NT2/D1 (cell line): Measurements from ENCODE around the gene YOD1.

Experiments
- DNase-seq: peaks from one replicate; pipeline ENCODE4 v3.0.0-alpha.2; 2011; ENCODE audit warnings: low read depth, low spot score
- H3K27me3 ChIP-seq: 2 replicates; pipeline ENCODE4 v1.6.0; 2011; ENCODE audit warnings: mild to moderate bottlenecking; ENCODE audit not compliant: insufficient read length, insufficient read depth
- H3K36me3 ChIP-seq: 2 replicates; pipeline ENCODE4 v1.6.1; 2011; ENCODE audit warnings: mild to moderate bottlenecking, low read length, mixed read lengths; ENCODE audit not compliant: insufficient read depth, insufficient read length
- H3K4me1 ChIP-seq: 2 replicates; pipeline ENCODE4 v1.5.1; 2011; ENCODE audit not compliant: insufficient read depth, insufficient read length
- H3K4me3 ChIP-seq: 2 replicates; pipeline ENCODE4 v1.5.1; 2011; ENCODE audit warnings: low read depth; ENCODE audit not compliant: insufficient read length
- H3K9ac ChIP-seq: 2 replicates; pipeline ENCODE4 v1.6.0; 2011; ENCODE audit warnings: low read depth; ENCODE audit not compliant: insufficient read length
- H3K9me3 ChIP-seq: 2 replicates; pipeline ENCODE4 v1.5.1; 2011; ENCODE audit warnings: mild to moderate bottlenecking, low read length; ENCODE audit not compliant: insufficient read depth
- SUZ12 ChIP-seq: IDR thresholded peaks from 2 replicates; pipeline ENCODE4 v1.6.1; 2011; ENCODE audit not compliant: insufficient read length, insufficient read depth; ENCODE audit errors: extremely low read depth
- YY1 ChIP-seq: IDR thresholded peaks from 2 replicates; pipeline ENCODE4 v1.6.1; 2011; ENCODE audit not compliant: insufficient read length, insufficient read depth
- ZNF274 ChIP-seq: IDR thresholded peaks from 2 replicates; pipeline ENCODE4 v1.6.1; 2011; ENCODE audit warnings: mild to moderate bottlenecking, low read depth, low read length

Gene YOD1

DNA sequence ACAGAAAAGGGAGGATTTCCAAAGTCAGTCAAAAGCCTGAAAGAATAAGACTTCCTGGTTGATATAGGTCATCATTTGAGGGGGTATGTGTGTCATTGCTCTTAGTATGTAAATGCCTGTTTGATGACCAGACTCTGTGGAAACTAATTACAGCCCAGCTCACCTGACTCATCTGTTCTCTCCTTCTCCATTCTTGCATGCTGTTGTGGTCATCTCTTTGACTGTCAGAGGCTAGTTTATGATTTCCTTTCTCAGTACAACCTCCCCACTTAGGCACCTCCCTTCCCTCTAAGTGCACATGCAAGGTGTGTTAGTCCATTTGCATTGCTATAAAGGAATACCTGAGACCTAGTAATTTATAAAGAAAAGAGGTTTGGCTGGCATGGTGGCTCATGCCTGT lies 16.0 kb downstream of the YOD1 start:
- DNase-seq, result no peak
- H3K4me3 ChIP-seq, result no peak overlapping the region
- H3K4me1 ChIP-seq, result no peaks in the 10 kb centered on the region
- no peak overlapping the region for H3K9ac ChIP-seq
- TF ChIP-seq ZNF274 (no peak), SUZ12 (no peak), YY1 (no peak)
- H3K9me3 ChIP-seq, result no peaks in the 10 kb centered on the region
- H3K27me3 ChIP-seq, result no peaks in the 10 kb centered on the region
- H3K36me3 ChIP-seq, result no peaks in the 10 kb centered on the region

DNA sequence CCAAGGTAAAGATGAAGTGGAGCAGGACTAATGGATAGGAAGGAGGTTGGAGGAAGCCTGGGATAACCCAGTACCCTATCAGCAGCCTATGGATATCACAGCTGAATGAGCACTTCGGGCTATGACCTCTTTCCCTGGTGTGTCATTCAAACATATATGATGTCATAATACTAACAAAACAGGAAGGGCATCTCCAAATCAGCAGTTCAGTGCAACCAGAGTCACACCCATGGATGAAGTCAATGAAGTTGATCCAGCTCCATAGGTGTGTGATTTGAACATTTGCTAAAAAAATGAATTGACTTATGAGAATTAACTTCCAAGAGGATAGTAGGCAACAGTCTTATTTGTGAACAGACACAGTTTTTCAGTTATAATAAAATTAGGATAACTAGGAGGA lies 16.8 kb downstream of the YOD1 start:
- H3K9ac ChIP-seq, result no peak overlapping the region
- no peaks in the 10 kb centered on the region for H3K4me1 ChIP-seq
- H3K36me3 ChIP-seq, result no peaks in the 10 kb centered on the region
- no peak overlapping the region for H3K4me3 ChIP-seq
- no peak for DNase-seq
- H3K27me3 ChIP-seq, result no peaks in the 10 kb centered on the region
- H3K9me3 ChIP-seq, result no peaks in the 10 kb centered on the region
- TF ChIP-seq ZNF274 (no peak), YY1 (no peak), SUZ12 (no peak)

DNA sequence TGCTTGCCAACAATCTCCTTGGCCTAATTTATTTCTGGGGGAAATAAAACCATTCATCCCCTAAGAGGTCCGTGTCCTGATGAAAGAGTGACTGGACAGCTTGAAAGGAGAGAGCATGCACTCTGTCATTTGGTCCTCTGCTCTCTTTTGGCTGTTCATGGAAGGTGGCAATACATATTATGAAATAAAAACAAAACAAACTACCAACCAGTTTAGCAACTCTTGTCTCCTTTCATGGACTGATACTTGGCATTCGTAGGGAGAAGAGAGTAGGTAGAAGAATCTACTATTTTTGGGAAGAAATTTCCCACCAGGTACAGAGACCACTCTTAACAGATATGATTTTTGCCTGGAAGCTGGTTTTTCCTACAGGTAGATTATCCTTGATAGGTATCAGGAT lies 17.7 kb downstream of the YOD1 start:
- Histone ChIP-seq H3K4me1 (no peaks in the 10 kb centered on the region), H3K9ac (no peak overlapping the region), H3K4me3 (no peak overlapping the region)

DNA sequence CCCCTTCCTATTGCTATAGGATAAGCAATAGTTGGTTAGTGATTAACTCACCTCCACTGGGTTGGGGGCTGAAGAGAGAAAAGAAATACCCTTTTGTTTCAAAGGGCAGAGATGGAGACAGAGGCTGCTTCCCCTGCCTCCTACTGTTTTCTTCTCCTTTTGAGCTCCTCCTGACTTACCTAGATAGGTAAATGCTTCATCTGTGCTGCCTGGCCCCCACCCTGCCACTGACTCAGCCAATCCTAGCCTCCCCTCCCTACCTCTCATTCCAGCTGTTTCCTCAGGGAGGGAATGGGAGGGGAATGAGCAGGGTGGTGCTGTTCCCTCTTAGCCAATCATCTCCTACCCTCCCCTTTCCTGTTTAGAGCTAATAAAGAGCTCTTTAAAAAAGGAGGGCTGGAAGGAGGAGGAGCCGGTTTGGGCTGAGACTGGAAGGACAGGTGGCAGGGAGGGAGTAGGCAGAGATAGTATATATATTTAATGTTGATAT lies 18.4 kb downstream of the YOD1 start, which contains the start of gene C1orf116:
C1orf116 (minus strand) TSS at position 229 of the 490 bp plus-strand sequence. CDS start 5,158 bp downstream, outside the sequence.
- H3K4me3 ChIP-seq, result no peak within 1 kb of the TSS
- H3K4me1 ChIP-seq, result no peaks in the 10 kb centered on the region
- H3K36me3 ChIP-seq, result no peaks in the 10 kb centered on the region
- H3K9me3 ChIP-seq, result no peaks in the 10 kb centered on the region
- peak; percentile 47 for DNase-seq
- no peaks in the 10 kb centered on the region for H3K27me3 ChIP-seq
- TF ChIP-seq SUZ12 (no peak), ZNF274 (no peak), YY1 (no peak)
- H3K9ac ChIP-seq, result no peak within 1 kb of the TSS

More for the DNA sequence above, 17.7 kb downstream of the YOD1 start:
- Histone ChIP-seq H3K9me3 (no peaks in the 10 kb centered on the region), H3K27me3 (no peaks in the 10 kb centered on the region), H3K36me3 (no peaks in the 10 kb centered on the region)
- no peak for DNase-seq
- TF ChIP-seq YY1 (no peak), ZNF274 (no peak), SUZ12 (no peak)

DNA sequence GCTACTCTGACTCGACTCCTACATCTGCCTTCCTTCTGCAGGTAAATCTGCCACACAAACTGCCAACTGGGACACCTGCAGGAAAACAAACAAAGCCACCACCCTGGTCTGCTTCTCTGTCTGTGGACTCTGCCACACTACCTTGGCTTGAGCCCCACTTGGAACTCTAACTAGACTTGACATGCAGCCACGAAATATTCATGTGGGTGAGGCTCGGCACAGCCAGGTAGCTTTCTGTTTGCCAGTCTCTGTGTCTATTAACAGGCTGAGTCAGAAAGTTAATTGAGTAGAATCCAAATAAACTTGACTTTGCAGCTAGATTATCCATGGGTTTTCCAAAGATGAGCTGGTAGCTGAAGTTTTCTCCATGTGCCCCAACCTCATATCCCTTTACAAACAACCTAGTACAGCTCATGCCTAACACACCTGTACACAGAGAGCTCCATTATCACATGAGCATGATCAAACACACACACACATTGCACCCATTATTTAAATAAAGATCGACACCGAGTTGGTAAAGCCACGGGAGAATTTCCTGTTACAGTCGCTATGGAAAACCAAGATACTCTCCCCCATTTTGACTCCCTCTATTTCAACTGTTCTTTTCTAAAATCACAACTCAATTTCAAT lies 19.3 kb downstream of the YOD1 start:
- DNase-seq, result no peak
- TF ChIP-seq YY1, result no peak
- no peak for TF ChIP-seq SUZ12
- no peak for TF ChIP-seq ZNF274
- no peaks in the 10 kb centered on the region for H3K36me3 ChIP-seq
- H3K4me3 ChIP-seq, result no peak overlapping the region
- no peak overlapping the region for H3K9ac ChIP-seq
- no peaks in the 10 kb centered on the region for H3K27me3 ChIP-seq
- H3K9me3 ChIP-seq, result no peaks in the 10 kb centered on the region
- H3K4me1 ChIP-seq, result no peaks in the 10 kb centered on the region

DNA sequence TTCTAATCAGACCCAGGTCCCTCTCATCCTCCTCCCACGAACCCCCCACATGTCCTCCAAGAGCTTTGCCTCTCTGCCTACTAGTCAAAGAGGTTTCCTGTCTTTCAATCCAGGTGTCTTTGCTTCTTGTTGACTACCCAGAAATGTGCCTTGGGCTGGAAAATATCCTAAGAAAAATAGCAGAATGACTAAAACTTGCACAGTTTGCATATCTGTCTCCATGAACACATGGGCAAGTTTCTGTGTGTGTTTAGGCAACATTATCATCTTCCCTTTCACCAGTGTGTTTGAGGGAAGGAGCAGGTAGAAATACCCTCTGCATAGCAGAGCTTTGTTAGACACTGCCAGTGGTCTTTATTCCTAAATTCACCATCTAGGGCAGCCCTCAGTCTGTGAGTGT lies 20.0 kb downstream of the YOD1 start:
- Histone ChIP-seq H3K36me3 (no peaks in the 10 kb centered on the region), H3K4me3 (no peak overlapping the region), H3K4me1 (no peaks in the 10 kb centered on the region), H3K27me3 (no peaks in the 10 kb centered on the region), H3K9ac (no peak overlapping the region), H3K9me3 (no peaks in the 10 kb centered on the region)
- DNase-seq, result no peak
- no peak for TF ChIP-seq YY1
- TF ChIP-seq SUZ12, result no peak
- no peak for TF ChIP-seq ZNF274

DNA sequence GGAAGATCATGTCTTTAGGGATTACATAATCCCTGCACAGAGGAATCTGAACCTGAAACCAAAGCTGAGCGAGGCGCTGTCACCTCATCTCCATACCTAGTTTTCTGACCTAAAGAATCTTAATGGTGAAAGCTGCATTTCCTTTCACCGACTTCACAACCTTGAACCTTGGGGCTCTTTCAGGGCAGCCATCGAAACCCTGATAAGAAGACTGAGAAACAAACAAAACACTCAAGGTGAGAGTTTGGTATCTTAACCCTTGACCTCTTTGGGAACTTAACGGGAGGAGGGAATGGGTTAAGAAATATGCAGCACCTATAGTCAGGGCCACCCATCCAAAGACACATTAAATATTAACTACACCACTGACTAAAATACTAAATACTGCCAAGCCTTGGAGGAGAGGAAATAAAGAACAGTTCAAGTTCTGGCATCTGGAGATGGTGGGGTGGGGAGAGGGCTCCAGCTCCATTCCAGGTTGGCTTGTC lies 20.4 kb downstream of the YOD1 start:
- TF ChIP-seq YY1 (no peak), SUZ12 (no peak), ZNF274 (no peak)
- Histone ChIP-seq H3K4me3 (no peak overlapping the region), H3K4me1 (no peaks in the 10 kb centered on the region), H3K9me3 (no peaks in the 10 kb centered on the region), H3K27me3 (no peaks in the 10 kb centered on the region), H3K36me3 (no peaks in the 10 kb centered on the region), H3K9ac (no peak overlapping the region)
- no peak for DNase-seq
